WERI-Rb-1 (cell line): ENCODE measurements around the gene COL4A1.

ENCODE experiments used
- DNase-seq: peaks from one replicate; pipeline ENCODE4 v3.0.0-alpha.2; 2020
- H3K27ac ChIP-seq: fragments of 250-450 bp; sonication (Bioruptor Pico); 2 replicates; pipeline ENCODE4 v1.5.1; 2020; ENCODE audit warnings: mild to moderate bottlenecking, moderate library complexity
- H3K27me3 ChIP-seq: fragments of 250-450 bp; sonication (Bioruptor Pico); 2 replicates; pipeline ENCODE4 v1.5.1; 2021; ENCODE audit warnings: mild to moderate bottlenecking, low read depth, moderate library complexity; ENCODE audit not compliant: insufficient read depth, severe bottlenecking
- H3K36me3 ChIP-seq: fragments of 250-450 bp; sonication (Bioruptor Pico); 2 replicates; pipeline ENCODE4 v1.5.1; 2020; ENCODE audit warnings: mild to moderate bottlenecking, moderate library complexity
- H3K4me3 ChIP-seq: 2 replicates; pipeline ENCODE4 v1.5.1; 2011; ENCODE audit warnings: low read depth, mild to moderate bottlenecking, control low read depth, low read length
- H3K9me3 ChIP-seq: fragments of 250-450 bp; sonication (Bioruptor Pico); 2 replicates; pipeline ENCODE4 v1.5.1; 2021; ENCODE audit warnings: mild to moderate bottlenecking, moderate library complexity; ENCODE audit not compliant: severe bottlenecking
- CTCF ChIP-seq: IDR thresholded peaks from 2 replicates; pipeline ENCODE4 v1.5.1; 2011; ENCODE audit warnings: low read depth, mild to moderate bottlenecking, control low read depth, inconsistent platforms, low read length

COL4A1 gene

GRCh38 chr13:110233181-110233950 lies 73.6 kb downstream of the COL4A1 start:
- Histone ChIP-seq H3K4me3 (no peak overlapping the region), H3K9me3 (no peaks in the 10 kb centered on the region), H3K36me3 (no peaks in the 10 kb centered on the region), H3K27ac (no peak overlapping the region), H3K27me3 (no peaks in the 10 kb centered on the region)
- no peak for TF ChIP-seq CTCF
- no peak for DNase-seq

- H3K36me3 ChIP-seq: no peaks in the 10 kb centered on the region
- DNase-seq: no peak
- H3K9me3 ChIP-seq: no peaks in the 10 kb centered on the region
- H3K27me3 ChIP-seq: no peaks in the 10 kb centered on the region
- no peak for TF ChIP-seq CTCF
- H3K4me3 ChIP-seq: no peak overlapping the region
- no peak overlapping the region for H3K27ac ChIP-seq
Measured at GRCh38 chr13:110232756-110233155, 74.2 kb downstream of the COL4A1 start.

GRCh38 chr13:110232142-110232541 lies 74.8 kb downstream of the COL4A1 start:
- Histone ChIP-seq H3K9me3 (no peaks in the 10 kb centered on the region), H3K4me3 (no peak overlapping the region), H3K27ac (no peak overlapping the region), H3K27me3 (no peaks in the 10 kb centered on the region), H3K36me3 (no peaks in the 10 kb centered on the region)
- DNase-seq: no peak
- no peak for TF ChIP-seq CTCF

GRCh38 chr13:110231348-110232047 lies 75.5 kb downstream of the COL4A1 start:
- Histone ChIP-seq H3K36me3 (no peaks in the 10 kb centered on the region), H3K27me3 (no peaks in the 10 kb centered on the region), H3K9me3 (no peaks in the 10 kb centered on the region), H3K27ac (no peak overlapping the region), H3K4me3 (no peak overlapping the region)
- no peak for TF ChIP-seq CTCF
- no peak for DNase-seq

GRCh38 chr13:110230661-110231347 lies 76.2 kb downstream of the COL4A1 start:
- DNase-seq: peak; percentile 36
- TF ChIP-seq CTCF: no peak
- Histone ChIP-seq H3K27me3 (no peaks in the 10 kb centered on the region), H3K27ac (no peak overlapping the region), H3K36me3 (no peaks in the 10 kb centered on the region), H3K9me3 (no peaks in the 10 kb centered on the region), H3K4me3 (no peak overlapping the region)
